Neural progenitor cell (in vitro differentiated cells): ENCODE data around the gene PC. TPM values are rescaled to one million over a fixed set of nuclear protein-coding genes. Genes with fewer than 3 reads are reported as not detected.

Source experiments
- DNase-seq: peaks from one replicate; pipeline ENCODE4 v3.0.0-alpha.2; 2016; ENCODE audit warnings: low spot score
- H2AFZ ChIP-seq: fragments of 200-600 bp; sonication (generic); replicated peaks from 2 replicates; pipeline ENCODE4 v1.6.1; 2016; ENCODE audit warnings: antibody characterized with exemption
- H3F3A ChIP-seq: fragments of 200-600 bp; sonication (generic); 2 replicates; pipeline ENCODE4 v1.6.1; 2016; ENCODE audit warnings: antibody characterized with exemption, low read depth
- H3K27ac ChIP-seq: fragments of 200-600 bp; sonication (generic); 2 replicates; pipeline ENCODE4 v1.5.1; 2016; ENCODE audit warnings: mild to moderate bottlenecking
- H3K27me3 ChIP-seq: fragments of 200-600 bp; sonication (generic); 2 replicates; pipeline ENCODE4 v1.6.1; 2016; ENCODE audit warnings: mild to moderate bottlenecking, moderate library complexity
- H3K36me3 ChIP-seq: fragments of 200-600 bp; sonication (generic); 2 replicates; pipeline ENCODE4 v1.5.1; 2016
- H3K4me1 ChIP-seq: fragments of 200-600 bp; sonication (generic); 2 replicates; pipeline ENCODE4 v1.6.1; 2016; ENCODE audit warnings: mixed run types
- H3K4me2 ChIP-seq: fragments of 200-600 bp; sonication (generic); 2 replicates; pipeline ENCODE4 v1.6.1; 2016
- H3K4me3 ChIP-seq: fragments of 200-600 bp; sonication (generic); 2 replicates; pipeline ENCODE4 v1.5.1; 2016
- H3K79me2 ChIP-seq: fragments of 200-600 bp; sonication (generic); 2 replicates; pipeline ENCODE4 v1.6.1; 2016; ENCODE audit warnings: low read depth
- H3K9ac ChIP-seq: fragments of 200-600 bp; sonication (generic); 2 replicates; pipeline ENCODE4 v1.6.1; 2016
- H3K9me3 ChIP-seq: fragments of 200-600 bp; sonication (generic); 2 replicates; pipeline ENCODE4 v1.5.1; 2016; ENCODE audit warnings: low read depth
- H4K20me1 ChIP-seq: fragments of 200-600 bp; sonication (generic); 2 replicates; pipeline ENCODE4 v1.6.1; 2016; ENCODE audit warnings: low read depth
- H3K27ac Mint-ChIP-seq: 3 replicates; pipeline ENCODE4 v1.8.0; 2021; ENCODE audit warnings: mixed read lengths
- H3K27me3 Mint-ChIP-seq: 2 replicates; pipeline ENCODE4 v1.8.0; 2022; ENCODE audit warnings: low read depth, mild to moderate bottlenecking, inconsistent platforms, moderate library complexity, mixed read lengths; ENCODE audit not compliant: insufficient read depth
- H3K36me3 Mint-ChIP-seq: 3 replicates; pipeline ENCODE4 v1.8.0; 2021; ENCODE audit warnings: mixed read lengths
- H3K4me1 Mint-ChIP-seq: 3 replicates; pipeline ENCODE4 v1.8.0; 2021; ENCODE audit warnings: mixed read lengths
- H3K4me3 Mint-ChIP-seq: 3 replicates; pipeline ENCODE4 v1.8.0; 2021; ENCODE audit warnings: mild to moderate bottlenecking, moderate library complexity, mixed read lengths
- H3K9me3 Mint-ChIP-seq: 3 replicates; pipeline ENCODE4 v1.8.0; 2020; ENCODE audit warnings: mixed read lengths
- CTCF ChIP-seq: fragments of 200-600 bp; sonication (generic); IDR thresholded peaks from 2 replicates; pipeline ENCODE4 v1.5.1; 2017; ENCODE audit warnings: antibody characterized with exemption, mild to moderate bottlenecking
- EZH2 ChIP-seq: fragments of 200-600 bp; sonication (generic); IDR thresholded peaks from 2 replicates; pipeline ENCODE4 v1.6.1; 2017; ENCODE audit warnings: antibody characterized with exemption, mild to moderate bottlenecking, moderate library complexity
- EZH2phosphoT487 ChIP-seq: fragments of 200-600 bp; sonication (generic); IDR thresholded peaks from 2 replicates; pipeline ENCODE4 v1.6.1; 2017; ENCODE audit warnings: antibody characterized with exemption
- total RNA-seq: library from RNA; depleted of rRNA; stranded (reverse); fragments of >200 nt; gene quantifications from 2 replicates; pipeline ENCODE4 v1.2.3, GENCODE V29; 2015; ENCODE audit warnings: low replicate concordance

The PC gene
- total RNA-seq, 1 donor from 2014 or later, result 11.4 TPM

- Histone ChIP-seq H3K4me2 (no peak overlapping the region), H3K4me1 (no peaks in the 10 kb centered on the region), H3K36me3 (no peaks in the 10 kb centered on the region), H3K9me3 (no peaks in the 10 kb centered on the region), H3K4me3 (no peak overlapping the region), H4K20me1 (no peaks in the 10 kb centered on the region), H3K9ac (no peak overlapping the region), H2AFZ (no peak overlapping the region), H3K27ac (no peak overlapping the region), H3K27me3 (no peaks in the 10 kb centered on the region), H3F3A (no peaks in the 10 kb centered on the region), H3K79me2 (no peaks in the 10 kb centered on the region)
- H3K27me3 Mint-ChIP-seq, result peaks cover 4% of the 10 kb centered on the region
- H3K4me3 Mint-ChIP-seq, result no peak overlapping the region
- DNase-seq, result no peak
- no peak overlapping the region for H3K27ac Mint-ChIP-seq
- no peaks in the 10 kb centered on the region for H3K36me3 Mint-ChIP-seq
- peaks cover 2% of the 10 kb centered on the region for H3K4me1 Mint-ChIP-seq
- TF ChIP-seq EZH2phosphoT487, result no peak
- no peak for TF ChIP-seq CTCF
- no peak for TF ChIP-seq EZH2
- H3K9me3 Mint-ChIP-seq, result no peaks in the 10 kb centered on the region
Observed at GRCh38 chr11:66863428-66864125, 94.6 kb downstream of the PC start.

DNA sequence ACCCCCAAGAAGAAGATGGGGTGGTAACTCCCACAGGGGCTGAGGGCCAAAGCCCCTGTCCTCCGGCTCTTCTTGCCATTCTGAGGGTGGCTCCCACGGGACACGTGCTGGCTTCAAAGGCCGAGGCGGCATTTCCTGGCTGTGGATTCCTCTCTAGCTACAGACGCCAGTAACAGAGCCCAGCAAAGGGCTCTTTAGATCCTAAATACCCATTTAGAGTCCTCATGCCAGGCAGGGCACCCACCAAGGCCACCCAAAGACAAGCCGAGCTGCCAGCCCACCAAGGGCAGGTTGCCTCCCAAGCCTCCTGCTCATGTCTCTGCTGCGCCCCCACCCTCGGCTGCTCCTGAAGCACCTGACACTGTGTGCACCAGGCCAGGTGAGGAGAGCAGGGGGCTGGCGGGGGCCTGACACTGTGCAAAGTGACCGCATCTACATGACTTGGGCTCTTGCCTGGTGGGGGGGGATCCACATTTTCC lies 95.6 kb downstream of the PC start:
- H3F3A ChIP-seq, result no peaks in the 10 kb centered on the region
- H3K9me3 ChIP-seq, result no peaks in the 10 kb centered on the region
- TF ChIP-seq EZH2 (no peak), CTCF (no peak), EZH2phosphoT487 (no peak)
- H3K36me3 Mint-ChIP-seq, result no peaks in the 10 kb centered on the region
- no peak overlapping the region for H3K27ac Mint-ChIP-seq
- H3K4me1 ChIP-seq, result peaks cover under 1% of the 10 kb centered on the region
- H3K79me2 ChIP-seq, result no peaks in the 10 kb centered on the region
- H3K27me3 ChIP-seq, result no peaks in the 10 kb centered on the region
- H3K27ac ChIP-seq, result no peak overlapping the region
- DNase-seq, result no peak
- H2AFZ ChIP-seq, result no peak overlapping the region
- no peak overlapping the region for H3K9ac ChIP-seq
- no peaks in the 10 kb centered on the region for H3K9me3 Mint-ChIP-seq
- peaks cover 5% of the 10 kb centered on the region for H4K20me1 ChIP-seq
- no peak overlapping the region for H3K4me3 ChIP-seq
- no peak overlapping the region for H3K4me2 ChIP-seq
- peaks cover 8% of the 10 kb centered on the region for H3K27me3 Mint-ChIP-seq
- peaks cover 2% of the 10 kb centered on the region for H3K4me1 Mint-ChIP-seq
- H3K36me3 ChIP-seq, result no peaks in the 10 kb centered on the region
- H3K4me3 Mint-ChIP-seq, result no peak overlapping the region

DNA sequence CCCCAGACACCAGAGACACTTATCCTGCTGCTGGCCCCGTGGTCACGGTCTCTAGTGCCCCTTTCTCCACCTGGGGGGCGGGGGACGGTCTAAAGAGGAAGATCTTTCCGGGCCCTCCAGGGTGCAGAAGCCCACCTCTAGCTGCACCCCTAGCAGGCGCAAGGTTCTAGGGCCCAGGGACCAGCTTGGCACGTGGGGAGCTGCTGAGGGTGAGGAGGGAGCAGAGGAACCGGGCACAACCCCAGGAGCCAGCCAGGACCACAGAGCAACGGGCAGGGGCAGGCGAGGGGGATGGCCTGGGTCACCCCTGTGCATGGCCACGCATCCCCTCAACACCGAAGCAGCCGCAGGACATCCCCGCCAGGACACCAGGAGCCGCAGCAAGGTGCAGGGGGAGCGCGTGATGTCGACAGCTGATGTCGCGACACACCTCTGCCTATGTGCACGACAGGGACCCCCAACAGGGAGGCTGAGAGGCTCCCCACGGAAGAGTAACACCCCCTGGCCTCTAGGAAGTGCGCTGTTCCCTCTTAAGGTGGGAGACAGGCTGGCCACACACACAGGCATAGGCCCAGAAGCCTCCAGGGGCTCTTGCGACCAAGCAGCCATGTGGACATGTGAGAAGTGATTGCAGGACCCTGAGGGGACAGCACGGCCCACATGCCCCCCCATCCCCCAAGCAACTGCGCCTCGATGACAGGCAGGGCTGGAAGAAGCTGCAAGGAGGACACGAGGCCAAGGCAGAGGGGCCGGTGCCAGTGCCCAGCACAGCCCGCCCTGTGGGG lies 96.2 kb downstream of the PC start:
- Mint-ChIP-seq H3K27ac (no peak overlapping the region), H3K4me1 (peaks cover 2% of the 10 kb centered on the region), H3K4me3 (no peak overlapping the region), H3K36me3 (no peaks in the 10 kb centered on the region), H3K27me3 (peaks cover 7% of the 10 kb centered on the region), H3K9me3 (no peaks in the 10 kb centered on the region)
- no peaks in the 10 kb centered on the region for H3K9me3 ChIP-seq
- H3K36me3 ChIP-seq, result no peaks in the 10 kb centered on the region
- H4K20me1 ChIP-seq, result peaks cover 5% of the 10 kb centered on the region
- no peaks in the 10 kb centered on the region for H3F3A ChIP-seq
- H3K27ac ChIP-seq, result no peak overlapping the region
- H3K79me2 ChIP-seq, result no peaks in the 10 kb centered on the region
- H3K4me3 ChIP-seq, result no peak overlapping the region
- no peak overlapping the region for H2AFZ ChIP-seq
- TF ChIP-seq CTCF (no peak), EZH2 (no peak), EZH2phosphoT487 (no peak)
- H3K9ac ChIP-seq, result no peak overlapping the region
- peaks cover 3% of the 10 kb centered on the region for H3K4me1 ChIP-seq
- no peak for DNase-seq
- no peak overlapping the region for H3K4me2 ChIP-seq
- no peaks in the 10 kb centered on the region for H3K27me3 ChIP-seq
